Measurements from ENCODE around the gene DPYD.

DPYD gene

DNA sequence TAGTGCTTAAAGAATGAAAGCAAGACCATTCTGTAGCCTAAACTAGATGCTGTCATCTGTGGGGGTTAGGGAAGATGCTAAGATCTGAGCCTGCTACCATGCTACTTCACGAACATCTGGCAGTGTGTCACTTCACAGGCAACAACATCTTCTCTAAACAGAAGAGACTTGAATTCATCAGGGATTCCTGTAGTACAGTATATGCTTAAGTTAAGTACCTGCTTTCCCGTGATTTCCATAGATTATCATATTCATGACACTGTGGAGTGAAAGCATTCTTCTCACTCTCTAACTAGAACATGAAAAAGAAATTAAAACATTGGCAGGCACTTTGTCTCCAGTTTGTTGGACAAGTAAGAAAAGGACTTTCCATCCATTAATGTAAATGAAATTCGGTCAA lies 808.4 kb downstream of the DPYD start:
- Histone ChIP-seq H3K9ac (ENCODE audit: low read depth, low read length) (no peak overlapping the region), H3K9me3 (ENCODE audit: control insufficient read depth, insufficient read depth, low read length) (no peaks in the 10 kb centered on the region), H3K36me3 (ENCODE audit: control insufficient read depth, insufficient read depth, low read length) (no peaks in the 10 kb centered on the region), H3K4me1 (ENCODE audit: control insufficient read depth, insufficient read depth, low read length) (peaks cover 4% of the 10 kb centered on the region), H3K27me3 (ENCODE audit: control insufficient read depth, insufficient read depth, low read length) (no peaks in the 10 kb centered on the region), H3K4me3 (ENCODE audit: low read depth, low read length) (no peak overlapping the region)

DNA sequence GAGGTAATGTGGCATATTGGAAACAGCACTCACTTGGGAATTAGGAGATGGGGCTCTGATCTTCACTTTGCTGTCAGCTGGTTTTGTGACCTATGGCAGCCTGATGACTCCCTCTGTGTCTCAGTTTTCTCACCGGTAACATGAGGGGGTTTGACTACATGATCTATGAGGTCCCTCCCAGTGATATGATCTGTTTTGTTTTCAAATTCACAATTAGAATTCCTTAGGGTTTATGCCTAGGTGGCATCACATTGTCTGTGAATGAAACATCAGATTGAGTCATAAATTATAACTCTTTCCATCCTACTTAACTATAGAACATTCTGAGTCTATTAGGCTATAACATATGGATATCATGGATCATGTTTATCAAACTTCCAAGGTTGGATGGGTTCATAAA lies 812.7 kb downstream of the DPYD start:
- Histone ChIP-seq H3K4me1 (ENCODE audit: control insufficient read depth, insufficient read depth, low read length) (no peaks in the 10 kb centered on the region), H3K27me3 (ENCODE audit: control insufficient read depth, insufficient read depth, low read length) (no peaks in the 10 kb centered on the region), H3K4me3 (ENCODE audit: low read depth, low read length) (no peak overlapping the region), H3K9me3 (ENCODE audit: control insufficient read depth, insufficient read depth, low read length) (no peaks in the 10 kb centered on the region), H3K36me3 (ENCODE audit: control insufficient read depth, insufficient read depth, low read length) (no peaks in the 10 kb centered on the region), H3K9ac (ENCODE audit: low read depth, low read length) (no peak overlapping the region)

DNA sequence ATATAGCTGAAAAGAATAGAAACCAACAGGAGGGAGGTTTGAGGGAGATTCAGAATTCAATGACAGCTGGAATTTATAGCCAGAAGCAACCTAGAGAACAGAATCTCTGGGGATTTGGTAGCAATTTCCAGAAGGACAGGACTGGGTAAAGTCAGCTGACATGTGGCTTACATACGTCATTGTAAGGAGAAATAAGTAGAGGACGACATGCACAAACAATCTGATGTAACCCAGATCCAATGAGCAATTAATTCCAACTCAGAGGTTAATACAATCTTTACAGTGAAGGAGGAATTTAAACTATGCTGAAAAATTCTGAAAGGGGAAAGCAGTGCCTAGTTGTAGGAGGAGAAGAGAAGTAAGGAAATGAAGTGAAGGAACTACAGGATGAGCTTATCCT lies 815.3 kb downstream of the DPYD start:
- no peak overlapping the region for H3K4me3 ChIP-seq (ENCODE audit: low read depth, low read length)
- H3K9ac ChIP-seq (ENCODE audit: low read depth, low read length): no peak overlapping the region
- H3K9me3 ChIP-seq (ENCODE audit: control insufficient read depth, insufficient read depth, low read length): no peaks in the 10 kb centered on the region
- no peaks in the 10 kb centered on the region for H3K4me1 ChIP-seq (ENCODE audit: control insufficient read depth, insufficient read depth, low read length)
- no peaks in the 10 kb centered on the region for H3K36me3 ChIP-seq (ENCODE audit: control insufficient read depth, insufficient read depth, low read length)
- no peaks in the 10 kb centered on the region for H3K27me3 ChIP-seq (ENCODE audit: control insufficient read depth, insufficient read depth, low read length)

DNA sequence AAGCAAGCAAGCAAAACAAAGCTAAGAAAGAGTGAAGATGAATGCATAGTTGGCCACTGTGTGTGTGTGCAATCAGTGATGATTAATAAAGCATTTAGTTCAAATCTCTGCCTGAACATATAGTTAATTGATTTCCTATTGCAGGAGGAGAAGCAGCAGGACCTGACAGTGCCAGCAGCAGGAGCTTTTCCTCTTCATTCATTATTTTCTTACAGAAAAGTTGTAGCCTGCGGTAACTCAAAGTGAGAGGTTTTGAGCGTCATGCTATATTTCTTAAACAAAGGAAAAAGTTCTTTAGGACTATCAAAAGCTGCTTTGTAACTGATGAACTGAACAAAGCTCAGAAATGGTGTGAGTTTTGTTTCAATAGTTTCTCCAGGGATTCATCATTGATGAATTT lies 819.3 kb downstream of the DPYD start:
- H3K9ac ChIP-seq (ENCODE audit: low read depth, low read length): no peak overlapping the region
- no peak overlapping the region for H3K4me3 ChIP-seq (ENCODE audit: low read depth, low read length)
- no peaks in the 10 kb centered on the region for H3K4me1 ChIP-seq (ENCODE audit: control insufficient read depth, insufficient read depth, low read length)
- H3K36me3 ChIP-seq (ENCODE audit: control insufficient read depth, insufficient read depth, low read length): no peaks in the 10 kb centered on the region
- H3K27me3 ChIP-seq (ENCODE audit: control insufficient read depth, insufficient read depth, low read length): no peaks in the 10 kb centered on the region
- no peaks in the 10 kb centered on the region for H3K9me3 ChIP-seq (ENCODE audit: control insufficient read depth, insufficient read depth, low read length)

DNA sequence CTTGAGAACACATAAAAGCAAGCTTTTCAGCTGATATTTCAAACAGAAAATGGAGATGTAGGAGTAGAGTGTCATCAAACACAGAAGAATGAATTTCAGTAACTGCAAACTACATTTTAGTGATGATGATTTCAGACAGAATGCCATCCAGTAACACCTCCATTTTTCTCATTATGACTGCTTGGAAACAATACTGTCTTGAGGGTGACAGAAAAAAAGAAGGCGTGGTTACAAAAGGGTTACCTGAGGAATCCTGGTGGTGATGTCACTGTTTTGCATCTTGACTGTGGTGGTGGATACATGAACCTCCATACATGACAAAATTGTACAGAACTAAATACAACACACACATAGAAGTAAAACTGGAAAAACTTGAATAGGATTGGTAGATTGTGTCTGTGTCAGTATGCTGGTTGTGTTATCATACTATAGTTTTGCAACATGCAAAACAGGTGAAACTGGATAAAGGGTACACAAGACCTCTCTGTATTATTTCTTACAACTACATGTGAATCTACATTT lies 823.4 kb downstream of the DPYD start:
- Histone ChIP-seq H3K9me3 (ENCODE audit: control insufficient read depth, insufficient read depth, low read length) (no peaks in the 10 kb centered on the region), H3K27me3 (ENCODE audit: control insufficient read depth, insufficient read depth, low read length) (no peaks in the 10 kb centered on the region), H3K36me3 (ENCODE audit: control insufficient read depth, insufficient read depth, low read length) (no peaks in the 10 kb centered on the region), H3K4me1 (ENCODE audit: control insufficient read depth, insufficient read depth, low read length) (peaks cover 6% of the 10 kb centered on the region), H3K4me3 (ENCODE audit: low read depth, low read length) (no peak overlapping the region), H3K9ac (ENCODE audit: low read depth, low read length) (no peak overlapping the region)

DNA sequence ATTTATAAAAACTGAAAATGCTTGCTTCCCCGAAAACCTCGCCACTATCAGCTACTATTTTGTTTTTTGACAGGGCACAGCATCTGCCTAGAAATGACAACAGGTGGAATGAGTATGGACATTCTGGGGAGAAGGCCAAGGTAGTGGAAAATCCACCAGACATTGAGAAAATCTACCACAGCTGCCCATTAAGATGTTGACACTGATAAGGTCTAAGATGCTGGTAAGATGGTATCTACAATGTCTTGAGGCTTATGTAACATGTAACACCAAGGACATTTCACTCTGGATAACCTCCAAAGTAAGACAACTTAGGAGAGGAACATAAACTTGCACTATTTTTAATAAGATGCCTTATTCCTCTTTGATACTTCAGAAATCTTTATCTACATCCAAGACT lies 825.1 kb downstream of the DPYD start:
- no peak overlapping the region for H3K9ac ChIP-seq (ENCODE audit: low read depth, low read length)

DNA sequence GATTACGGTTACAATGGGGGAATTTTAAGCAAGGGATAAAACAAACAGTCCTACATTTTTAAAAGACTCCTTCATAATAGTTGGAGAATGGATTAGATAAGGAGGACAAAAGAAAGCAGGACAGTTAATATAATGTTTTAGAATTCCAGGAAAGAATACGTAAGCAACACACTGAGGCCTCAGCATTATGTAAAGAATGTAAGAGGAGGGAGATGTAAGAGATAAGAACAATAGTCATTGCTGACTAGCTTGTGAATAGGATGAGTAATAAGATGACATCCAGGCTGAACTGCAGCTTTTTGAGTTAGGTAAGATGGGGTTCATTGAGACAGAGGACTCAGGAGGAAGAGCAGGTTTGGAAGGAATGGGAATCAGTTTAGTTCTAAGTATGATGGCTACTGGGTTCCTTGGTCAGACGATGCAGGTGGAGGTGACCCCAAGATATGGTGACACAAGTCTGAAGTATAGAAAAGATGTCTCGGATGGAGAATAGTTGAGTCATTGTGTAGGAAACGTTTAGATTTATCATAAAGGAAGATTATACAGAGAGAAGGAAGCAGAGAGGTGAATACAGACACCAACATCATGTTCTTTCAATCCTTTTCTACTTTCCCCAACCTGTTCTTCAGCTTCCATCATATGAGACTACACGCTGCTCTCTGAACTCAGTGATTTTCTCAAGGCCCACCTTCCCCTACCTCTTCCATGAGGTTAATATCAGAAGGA lies 826.4 kb downstream of the DPYD start:
- H3K36me3 ChIP-seq (ENCODE audit: control insufficient read depth, insufficient read depth, low read length): no peaks in the 10 kb centered on the region
- no peak overlapping the region for H3K9ac ChIP-seq (ENCODE audit: low read depth, low read length)
- H3K4me3 ChIP-seq (ENCODE audit: low read depth, low read length): no peak overlapping the region
- H3K4me1 ChIP-seq (ENCODE audit: control insufficient read depth, insufficient read depth, low read length): peaks cover 6% of the 10 kb centered on the region
- H3K9me3 ChIP-seq (ENCODE audit: control insufficient read depth, insufficient read depth, low read length): no peaks in the 10 kb centered on the region
- H3K27me3 ChIP-seq (ENCODE audit: control insufficient read depth, insufficient read depth, low read length): no peaks in the 10 kb centered on the region

More for the DNA sequence above, 825.1 kb downstream of the DPYD start:
- Histone ChIP-seq H3K4me3 (ENCODE audit: low read depth, low read length) (no peak overlapping the region), H3K4me1 (ENCODE audit: control insufficient read depth, insufficient read depth, low read length) (peaks cover 6% of the 10 kb centered on the region), H3K9me3 (ENCODE audit: control insufficient read depth, insufficient read depth, low read length) (no peaks in the 10 kb centered on the region), H3K27me3 (ENCODE audit: control insufficient read depth, insufficient read depth, low read length) (no peaks in the 10 kb centered on the region), H3K36me3 (ENCODE audit: control insufficient read depth, insufficient read depth, low read length) (no peaks in the 10 kb centered on the region)

DNA sequence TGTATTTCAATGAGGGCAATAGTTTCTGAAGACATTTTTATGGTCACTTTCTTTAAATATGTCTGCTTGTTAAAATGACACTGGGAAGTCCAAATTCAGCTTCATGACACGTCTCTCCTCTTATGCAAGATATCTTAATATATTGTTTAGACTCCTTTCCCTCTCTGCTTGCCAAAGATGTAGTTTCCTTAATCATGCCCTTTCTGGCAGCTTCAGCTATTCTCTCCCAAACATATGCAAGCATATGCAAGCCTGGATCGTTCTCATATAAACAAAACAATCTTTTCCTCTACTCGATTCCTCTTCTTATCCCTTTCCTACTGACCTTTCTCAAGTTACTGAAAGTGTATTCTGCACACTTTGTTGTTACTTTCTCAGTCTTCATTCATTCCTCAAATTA lies 827.1 kb downstream of the DPYD start:
- H3K36me3 ChIP-seq (ENCODE audit: control insufficient read depth, insufficient read depth, low read length): no peaks in the 10 kb centered on the region
- H3K9me3 ChIP-seq (ENCODE audit: control insufficient read depth, insufficient read depth, low read length): no peaks in the 10 kb centered on the region
- H3K27me3 ChIP-seq (ENCODE audit: control insufficient read depth, insufficient read depth, low read length): no peaks in the 10 kb centered on the region
- H3K4me1 ChIP-seq (ENCODE audit: control insufficient read depth, insufficient read depth, low read length): peaks cover 6% of the 10 kb centered on the region
- H3K4me3 ChIP-seq (ENCODE audit: low read depth, low read length): no peak overlapping the region
- no peak overlapping the region for H3K9ac ChIP-seq (ENCODE audit: low read depth, low read length)

DNA sequence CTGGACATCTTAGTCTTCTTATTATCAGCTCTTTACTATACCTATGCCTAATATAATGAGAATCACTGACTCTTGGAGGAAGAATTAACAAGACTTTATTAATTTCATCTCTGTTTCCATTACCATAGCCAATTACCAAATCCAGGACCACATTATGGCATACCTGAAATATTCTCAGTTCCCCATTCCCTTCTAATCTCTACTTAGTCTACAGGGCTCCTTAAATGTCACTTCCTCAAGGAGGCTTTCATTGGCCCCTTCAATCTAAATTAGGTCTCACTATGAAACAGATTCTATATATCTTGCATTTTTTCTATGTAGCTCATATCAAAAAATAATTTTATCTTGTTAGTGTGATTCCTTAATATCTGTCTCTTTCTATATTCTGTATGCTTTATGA lies 828.0 kb downstream of the DPYD start:
- peaks cover 6% of the 10 kb centered on the region for H3K4me1 ChIP-seq (ENCODE audit: control insufficient read depth, insufficient read depth, low read length)
- no peak overlapping the region for H3K9ac ChIP-seq (ENCODE audit: low read depth, low read length)
- no peaks in the 10 kb centered on the region for H3K9me3 ChIP-seq (ENCODE audit: control insufficient read depth, insufficient read depth, low read length)
- no peaks in the 10 kb centered on the region for H3K36me3 ChIP-seq (ENCODE audit: control insufficient read depth, insufficient read depth, low read length)
- H3K4me3 ChIP-seq (ENCODE audit: low read depth, low read length): no peak overlapping the region
- no peaks in the 10 kb centered on the region for H3K27me3 ChIP-seq (ENCODE audit: control insufficient read depth, insufficient read depth, low read length)

DNA sequence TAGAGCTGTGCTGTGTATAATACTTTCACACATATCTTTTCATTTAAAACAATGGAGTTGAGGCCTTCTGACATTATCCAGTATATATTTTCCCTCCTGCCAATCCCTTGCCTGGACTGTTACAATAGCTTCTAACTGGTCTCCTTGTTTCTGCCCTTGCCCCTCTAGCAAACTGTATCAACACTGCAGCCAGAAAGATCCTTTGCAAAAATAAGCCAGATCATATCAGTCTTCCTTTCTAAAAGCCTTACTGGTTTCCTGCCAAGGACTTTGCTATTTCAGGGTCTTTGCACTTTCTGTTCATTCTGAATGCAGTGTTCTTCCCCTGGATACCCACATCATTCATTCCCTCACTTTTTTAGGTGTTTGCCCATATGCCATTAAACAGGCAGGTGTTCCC lies 829.2 kb downstream of the DPYD start:
- H3K4me3 ChIP-seq (ENCODE audit: low read depth, low read length): no peak overlapping the region
- no peak overlapping the region for H3K9ac ChIP-seq (ENCODE audit: low read depth, low read length)

DNA sequence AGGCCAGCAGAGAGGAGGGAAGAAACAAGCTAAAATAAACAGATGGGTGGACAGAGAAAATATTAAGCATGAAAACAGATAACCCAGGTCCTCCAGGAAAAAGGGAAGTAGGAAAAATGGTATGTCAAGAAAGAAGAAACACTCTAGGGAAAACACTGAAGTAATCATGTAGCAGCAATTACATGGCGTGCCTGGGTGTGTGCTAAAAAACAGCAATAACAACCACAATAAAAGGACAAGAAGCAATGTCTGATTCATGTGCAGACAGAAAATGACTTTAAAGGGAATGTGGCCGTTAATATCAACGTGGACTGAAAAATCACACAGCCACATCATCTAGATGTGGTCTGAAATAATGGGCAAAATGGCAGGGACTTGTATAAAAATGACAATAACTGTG lies 829.6 kb downstream of the DPYD start:
- Histone ChIP-seq H3K4me3 (ENCODE audit: low read depth, low read length) (no peak overlapping the region), H3K4me1 (ENCODE audit: control insufficient read depth, insufficient read depth, low read length) (peaks cover 6% of the 10 kb centered on the region), H3K9me3 (ENCODE audit: control insufficient read depth, insufficient read depth, low read length) (no peaks in the 10 kb centered on the region), H3K9ac (ENCODE audit: low read depth, low read length) (no peak overlapping the region), H3K27me3 (ENCODE audit: control insufficient read depth, insufficient read depth, low read length) (no peaks in the 10 kb centered on the region), H3K36me3 (ENCODE audit: control insufficient read depth, insufficient read depth, low read length) (no peaks in the 10 kb centered on the region)

More for the DNA sequence above, 829.2 kb downstream of the DPYD start:
- Histone ChIP-seq H3K36me3 (ENCODE audit: control insufficient read depth, insufficient read depth, low read length) (no peaks in the 10 kb centered on the region), H3K4me1 (ENCODE audit: control insufficient read depth, insufficient read depth, low read length) (peaks cover 6% of the 10 kb centered on the region), H3K9me3 (ENCODE audit: control insufficient read depth, insufficient read depth, low read length) (no peaks in the 10 kb centered on the region), H3K27me3 (ENCODE audit: control insufficient read depth, insufficient read depth, low read length) (no peaks in the 10 kb centered on the region)

DNA sequence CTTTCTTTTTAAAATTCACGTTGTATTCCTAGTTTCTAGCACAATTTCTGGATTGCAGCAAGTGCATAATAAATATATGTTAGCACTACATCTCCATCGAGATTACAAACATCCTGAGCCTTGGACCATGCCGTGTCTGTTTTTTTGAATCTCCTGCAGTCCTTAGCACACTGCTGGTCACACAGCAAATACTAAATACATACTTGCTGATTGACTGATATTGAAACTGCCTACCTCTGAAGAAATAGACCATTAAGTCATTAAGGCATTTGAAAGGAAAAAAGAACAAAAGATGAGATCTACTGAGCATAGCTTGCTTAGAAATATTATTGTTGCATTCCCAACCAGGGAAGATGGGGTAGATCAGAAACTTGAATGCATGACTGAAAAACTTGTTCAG lies 830.1 kb downstream of the DPYD start:
- H3K4me1 ChIP-seq (ENCODE audit: control insufficient read depth, insufficient read depth, low read length): peaks cover 6% of the 10 kb centered on the region
- no peaks in the 10 kb centered on the region for H3K9me3 ChIP-seq (ENCODE audit: control insufficient read depth, insufficient read depth, low read length)
- H3K36me3 ChIP-seq (ENCODE audit: control insufficient read depth, insufficient read depth, low read length): no peaks in the 10 kb centered on the region
- H3K9ac ChIP-seq (ENCODE audit: low read depth, low read length): no peak overlapping the region
- no peaks in the 10 kb centered on the region for H3K27me3 ChIP-seq (ENCODE audit: control insufficient read depth, insufficient read depth, low read length)
- H3K4me3 ChIP-seq (ENCODE audit: low read depth, low read length): no peak overlapping the region

Data from iPS-15b (cell line).